PFSK-1 (cell line): ENCODE data around the gene GPR179.

ENCODE experiments used
- FOXP2 ChIP-seq: optimal IDR thresholded peaks from 2 replicates; pipeline ENCODE3; 2011; ENCODE audit warnings: borderline replicate concordance, control low read depth, inconsistent platforms; ENCODE audit not compliant: insufficient read depth; ENCODE audit errors: extremely low read length, extremely low read depth
- POLR2AphosphoS5 ChIP-seq: IDR thresholded peaks from 2 replicates; pipeline ENCODE4 v1.6.1; 2012; ENCODE audit warnings: low read depth, mild to moderate bottlenecking, control low read depth, low read length, moderate library complexity
- TAF1 ChIP-seq: IDR thresholded peaks from 2 replicates; pipeline ENCODE4 v1.6.1; 2012; ENCODE audit warnings: low read length, control low read depth, borderline replicate concordance; ENCODE audit not compliant: insufficient read depth
- TF ChIP-seq, protein P1 (sequence below), 2 experiments: IDR thresholded peaks; 2 replicates each; pipeline versions ENCODE4 v1.6.1 to v1.8.0; 2011 to 2012; ENCODE audit warnings: low read depth in 2 of 2, low read length in 2 of 2, control low read depth in 1 of 2, inconsistent platforms in 1 of 2, mild to moderate bottlenecking in 1 of 2, moderate library complexity in 1 of 2; ENCODE audit not compliant: insufficient read depth in 1 of 2

DNA sequence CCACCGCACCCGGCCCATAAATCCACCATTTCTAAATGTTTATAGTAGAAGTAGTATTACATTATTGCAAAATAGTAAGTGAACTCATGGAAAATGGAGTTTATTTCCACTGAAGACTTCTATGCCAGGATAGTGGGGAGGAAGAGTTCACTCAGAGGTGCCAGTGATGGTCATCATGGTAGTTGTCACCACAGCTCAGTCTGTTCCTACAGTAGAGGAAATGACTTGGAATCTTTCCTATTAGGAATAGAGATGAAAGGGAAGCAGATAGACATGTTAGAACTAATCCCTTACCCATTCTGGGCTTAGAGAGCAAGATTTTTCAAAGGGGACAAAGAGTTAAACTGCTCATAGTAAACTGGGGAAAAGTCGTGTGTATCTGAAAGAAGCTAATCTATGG lies 26.7 kb downstream of the GPR179 start:
- no peak for TF ChIP-seq TAF1
- TF ChIP-seq FOXP2, result no peak
- TF ChIP-seq, protein P1, sequence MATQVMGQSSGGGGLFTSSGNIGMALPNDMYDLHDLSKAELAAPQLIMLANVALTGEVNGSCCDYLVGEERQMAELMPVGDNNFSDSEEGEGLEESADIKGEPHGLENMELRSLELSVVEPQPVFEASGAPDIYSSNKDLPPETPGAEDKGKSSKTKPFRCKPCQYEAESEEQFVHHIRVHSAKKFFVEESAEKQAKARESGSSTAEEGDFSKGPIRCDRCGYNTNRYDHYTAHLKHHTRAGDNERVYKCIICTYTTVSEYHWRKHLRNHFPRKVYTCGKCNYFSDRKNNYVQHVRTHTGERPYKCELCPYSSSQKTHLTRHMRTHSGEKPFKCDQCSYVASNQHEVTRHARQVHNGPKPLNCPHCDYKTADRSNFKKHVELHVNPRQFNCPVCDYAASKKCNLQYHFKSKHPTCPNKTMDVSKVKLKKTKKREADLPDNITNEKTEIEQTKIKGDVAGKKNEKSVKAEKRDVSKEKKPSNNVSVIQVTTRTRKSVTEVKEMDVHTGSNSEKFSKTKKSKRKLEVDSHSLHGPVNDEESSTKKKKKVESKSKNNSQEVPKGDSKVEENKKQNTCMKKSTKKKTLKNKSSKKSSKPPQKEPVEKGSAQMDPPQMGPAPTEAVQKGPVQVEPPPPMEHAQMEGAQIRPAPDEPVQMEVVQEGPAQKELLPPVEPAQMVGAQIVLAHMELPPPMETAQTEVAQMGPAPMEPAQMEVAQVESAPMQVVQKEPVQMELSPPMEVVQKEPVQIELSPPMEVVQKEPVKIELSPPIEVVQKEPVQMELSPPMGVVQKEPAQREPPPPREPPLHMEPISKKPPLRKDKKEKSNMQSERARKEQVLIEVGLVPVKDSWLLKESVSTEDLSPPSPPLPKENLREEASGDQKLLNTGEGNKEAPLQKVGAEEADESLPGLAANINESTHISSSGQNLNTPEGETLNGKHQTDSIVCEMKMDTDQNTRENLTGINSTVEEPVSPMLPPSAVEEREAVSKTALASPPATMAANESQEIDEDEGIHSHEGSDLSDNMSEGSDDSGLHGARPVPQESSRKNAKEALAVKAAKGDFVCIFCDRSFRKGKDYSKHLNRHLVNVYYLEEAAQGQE (IDR thresholded peaks at IDR 0.05; ENCODE audit: insufficient read depth in 1 of 2, low read depth in 2 of 2, low read length in 2 of 2), result no peak
- no peak for TF ChIP-seq POLR2AphosphoS5
